Right atrium auricular region (tissue), 2 donors: ENCODE results near the gene MICAL3. TPM values are rescaled to one million over a fixed set of nuclear protein-coding genes. Genes with fewer than 3 reads are reported as not detected.

Source experiments
- DNase-seq: peaks from one replicate; pipeline ENCODE4 v3.0.0-alpha.2; 2019; ENCODE audit warnings: low spot score
- H3K27ac ChIP-seq, 2 donors: fragments of 200-600 bp; sonication (generic); 1 replicate in 1 of 2; 2 replicates in 1 of 2; pipeline ENCODE4 v1.5.1; 2016 to 2019
- H3K27me3 ChIP-seq, 2 donors: fragments of 200-600 bp; sonication (generic); one replicate each; pipeline versions ENCODE4 v1.5.1 to v1.6.0; 2017 to 2019
- H3K36me3 ChIP-seq: fragments of 200-600 bp; sonication (generic); one replicate; pipeline ENCODE4 v1.5.1; 2016
- H3K4me1 ChIP-seq, 2 donors: fragments of 200-600 bp; sonication (generic); one replicate each; pipeline versions ENCODE4 v1.5.1 to v1.6.0; 2017 to 2019
- H3K4me3 ChIP-seq, 2 donors: fragments of 200-600 bp; sonication (generic); 1 replicate in 1 of 2; 2 replicates in 1 of 2; pipeline ENCODE4 v1.5.1; 2017 to 2019; ENCODE audit warnings: mild to moderate bottlenecking in 1 of 2, moderate library complexity in 1 of 2
- H3K9me3 ChIP-seq, 2 donors: fragments of 200-600 bp; sonication (generic); one replicate each; pipeline ENCODE4 v1.5.1; 2019
- total RNA-seq, 2 donors: library from RNA; depleted of rRNA; stranded (reverse); fragments of >200 nt; gene quantifications; one replicate each; pipeline ENCODE4 v1.1.0, GENCODE V29; 2016
- TF ChIP-seq, protein P1 (sequence below), 2 donors: fragments of 200-600 bp; sonication (generic); IDR thresholded peaks; one replicate each; pipeline ENCODE4 v1.5.1; 2019; ENCODE audit warnings: antibody characterized with exemption in 2 of 2

The MICAL3 gene
- total RNA-seq, 2 donors from 2014 or later, result 42.5 to 45.1 TPM

- peaks cover 0 to 59% of the 10 kb centered on the region in 2 donors for H3K4me1 ChIP-seq
- H3K4me3 ChIP-seq, result no peak overlapping the region
Measured at GRCh38 chr22:17835256-17835655, 189.1 kb downstream of the MICAL3 start.

GRCh38 chr22:17833489-17833888, 190.9 kb downstream of the MICAL3 start:
- no peak for DNase-seq
- no peaks in the 10 kb centered on the region for H3K9me3 ChIP-seq
- peak overlapping the region; percentile 76 to 87 for H3K27ac ChIP-seq
- H3K27me3 ChIP-seq, result no peaks in the 10 kb centered on the region
- peaks cover 12% of the 10 kb centered on the region for H3K36me3 ChIP-seq
- TF ChIP-seq, protein P1, sequence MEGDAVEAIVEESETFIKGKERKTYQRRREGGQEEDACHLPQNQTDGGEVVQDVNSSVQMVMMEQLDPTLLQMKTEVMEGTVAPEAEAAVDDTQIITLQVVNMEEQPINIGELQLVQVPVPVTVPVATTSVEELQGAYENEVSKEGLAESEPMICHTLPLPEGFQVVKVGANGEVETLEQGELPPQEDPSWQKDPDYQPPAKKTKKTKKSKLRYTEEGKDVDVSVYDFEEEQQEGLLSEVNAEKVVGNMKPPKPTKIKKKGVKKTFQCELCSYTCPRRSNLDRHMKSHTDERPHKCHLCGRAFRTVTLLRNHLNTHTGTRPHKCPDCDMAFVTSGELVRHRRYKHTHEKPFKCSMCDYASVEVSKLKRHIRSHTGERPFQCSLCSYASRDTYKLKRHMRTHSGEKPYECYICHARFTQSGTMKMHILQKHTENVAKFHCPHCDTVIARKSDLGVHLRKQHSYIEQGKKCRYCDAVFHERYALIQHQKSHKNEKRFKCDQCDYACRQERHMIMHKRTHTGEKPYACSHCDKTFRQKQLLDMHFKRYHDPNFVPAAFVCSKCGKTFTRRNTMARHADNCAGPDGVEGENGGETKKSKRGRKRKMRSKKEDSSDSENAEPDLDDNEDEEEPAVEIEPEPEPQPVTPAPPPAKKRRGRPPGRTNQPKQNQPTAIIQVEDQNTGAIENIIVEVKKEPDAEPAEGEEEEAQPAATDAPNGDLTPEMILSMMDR (IDR thresholded peaks at IDR 0.05), result no peak
- H3K4me1 ChIP-seq, result peaks cover 0 to 66% of the 10 kb centered on the region in 2 donors
- H3K4me3 ChIP-seq, result no peak overlapping the region

More at GRCh38 chr22:17835256-17835655, 189.1 kb downstream of the MICAL3 start:
- Histone ChIP-seq H3K9me3 (no peaks in the 10 kb centered on the region), H3K27me3 (no peaks in the 10 kb centered on the region), H3K27ac (peak overlapping the region; percentile 80 to 87), H3K36me3 (peaks cover 10% of the 10 kb centered on the region)
- DNase-seq, result no peak
- TF ChIP-seq, protein P1 (IDR thresholded peaks at IDR 0.05), result no peak

DNA sequence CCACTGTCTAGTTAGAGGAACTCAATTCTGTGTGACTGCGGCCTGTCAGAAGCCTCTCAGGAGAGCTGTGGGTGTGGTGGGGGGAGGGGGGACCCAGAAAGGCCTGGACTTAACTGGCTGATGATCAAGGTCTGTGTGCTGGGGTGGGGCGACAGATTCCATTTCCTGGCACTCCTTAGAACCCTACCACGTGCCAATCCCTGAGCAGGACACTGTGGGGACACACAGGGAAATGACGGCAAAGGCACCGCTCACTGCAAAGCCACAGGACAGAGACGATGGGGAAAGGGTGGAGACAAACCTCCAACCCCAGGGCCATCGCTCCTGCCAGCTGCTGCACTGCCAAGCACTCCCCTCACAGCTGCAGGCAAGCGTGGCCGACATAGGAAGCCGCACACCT, 191.7 kb downstream of the MICAL3 start:
- peak; percentile 65 for DNase-seq
- H3K4me1 ChIP-seq, result peaks cover 0 to 65% of the 10 kb centered on the region in 2 donors
- TF ChIP-seq, protein P1 (IDR thresholded peaks at IDR 0.05), result no peak
- no peaks in the 10 kb centered on the region for H3K27me3 ChIP-seq
- H3K36me3 ChIP-seq, result peaks cover 9% of the 10 kb centered on the region
- H3K27ac ChIP-seq, result peak overlapping the region; percentile 76 to 87
- no peaks in the 10 kb centered on the region for H3K9me3 ChIP-seq
- H3K4me3 ChIP-seq, result no peak overlapping the region

- Histone ChIP-seq H3K27me3 (no peaks in the 10 kb centered on the region), H3K4me1 (peaks cover 0 to 55% of the 10 kb centered on the region in 2 donors), H3K4me3 (no peak overlapping the region), H3K9me3 (no peaks in the 10 kb centered on the region), H3K36me3 (peaks cover 19% of the 10 kb centered on the region), H3K27ac (peak overlapping the region; percentile 76 to 87)
- TF ChIP-seq, protein P1 (IDR thresholded peaks at IDR 0.05), result no peak
- no peak for DNase-seq
Measured at GRCh38 chr22:17831501-17832251, 192.7 kb downstream of the MICAL3 start.

DNA sequence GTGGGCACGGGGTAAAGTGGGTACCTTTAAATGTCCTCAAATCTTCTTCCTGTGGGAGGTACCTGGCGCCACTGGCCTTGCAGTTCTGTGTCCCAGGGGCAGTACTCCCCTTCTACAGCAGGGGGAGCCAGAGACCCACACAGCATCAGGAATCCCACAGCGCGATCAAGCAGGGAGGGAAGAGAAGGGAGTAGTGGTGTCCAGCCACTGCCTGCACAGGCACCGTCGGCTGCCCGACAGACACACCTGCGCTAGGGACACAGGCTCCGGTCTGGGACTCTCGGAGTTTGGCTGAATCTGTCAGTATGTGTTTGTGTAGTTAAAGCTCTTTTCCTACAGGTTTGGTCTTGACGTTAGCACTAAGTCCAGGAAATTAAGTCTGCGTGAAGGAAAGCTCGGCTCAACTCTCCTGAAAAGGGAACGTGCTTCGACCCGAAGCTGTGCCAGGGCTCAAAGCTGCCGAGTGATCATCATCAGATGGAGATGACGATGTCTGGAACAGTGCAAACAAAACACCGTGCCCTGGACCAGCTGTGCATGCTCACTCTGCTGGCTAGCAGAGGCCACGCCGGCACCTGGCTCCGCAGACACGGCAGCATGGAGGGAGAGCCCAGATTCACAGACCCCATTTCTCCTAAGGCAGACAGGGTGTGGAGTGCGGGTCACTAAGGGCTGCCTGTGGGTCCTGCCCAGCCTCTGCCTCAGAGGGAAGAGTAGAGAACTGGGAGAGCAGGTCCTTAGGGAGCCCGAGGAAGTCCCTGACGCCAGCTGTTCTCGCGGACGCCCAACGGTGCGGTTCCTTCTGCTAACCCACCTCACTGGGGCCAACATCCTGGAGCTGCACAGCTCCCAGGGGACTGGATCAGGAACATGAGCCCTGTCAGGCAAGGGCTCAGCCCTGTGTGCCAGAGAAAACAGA, 194.1 kb downstream of the MICAL3 start:
- H3K27me3 ChIP-seq, result no peaks in the 10 kb centered on the region
- TF ChIP-seq, protein P1 (IDR thresholded peaks at IDR 0.05), result peak; percentile 99 to 100
- H3K27ac ChIP-seq, result peak overlapping the region; percentile 76 to 87
- H3K4me3 ChIP-seq, result no peak overlapping the region
- peaks cover 26% of the 10 kb centered on the region for H3K36me3 ChIP-seq
- DNase-seq, result peak; percentile 90
- H3K9me3 ChIP-seq, result no peaks in the 10 kb centered on the region
- H3K4me1 ChIP-seq, result peaks cover 0 to 44% of the 10 kb centered on the region in 2 donors
